ENCODE results near the gene TMA16. TPM values are rescaled to one million over a fixed set of nuclear protein-coding genes. Genes with fewer than 3 reads are reported as not detected.

Gene TMA16
- total and polyA plus RNA-seq, 2 of the 8 experiments (the other 6 are each of a cell fraction or from before 2014, with no cell fraction given), result 8.0 to 64.2 TPM

DNA sequence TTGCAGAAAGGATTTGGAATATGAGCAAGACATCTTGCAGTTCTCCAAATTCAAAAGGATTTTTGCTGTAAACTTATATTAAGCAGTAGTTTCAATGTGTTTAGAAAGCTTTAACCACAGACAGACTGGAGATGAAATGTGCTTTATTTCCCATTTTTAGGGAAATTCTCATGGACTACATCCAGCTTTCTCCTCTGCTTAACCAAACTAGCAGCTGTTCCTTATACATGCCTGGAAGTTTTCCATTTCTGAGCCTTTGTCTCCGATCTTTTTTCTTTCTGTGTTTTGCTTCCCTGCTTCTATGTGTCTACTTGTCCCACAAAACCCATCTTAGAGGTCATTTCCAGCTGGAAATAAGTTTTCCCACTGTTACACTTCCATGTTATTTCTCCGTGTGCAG, 41.6 kb downstream of the TMA16 start:
- no peak overlapping the region for H3K27ac ChIP-seq (ENCODE audit: low read depth, low read length)
- H3K4me1 ChIP-seq (replicated peaks in 1 of 4; ENCODE audit: control insufficient read depth in 3 of 4, insufficient read depth in 4 of 4, low read length in 3 of 4), result no peaks in the 10 kb centered on the region
- H3K4me2 ChIP-seq (ENCODE audit: insufficient read depth in 1 of 2, low read depth in 2 of 2, low read length in 2 of 2), result no peak overlapping the region
- H4K5ac ChIP-seq (ENCODE audit: insufficient read length, low read depth, low read length), result no peak overlapping the region
- H2BK120ac ChIP-seq (replicated peaks; ENCODE audit: low read depth, low read length), result no peak overlapping the region
- no peak for FAIRE-seq
- POLR2A ChIA-PET (ENCODE audit: partially characterized antibody), result interaction anchor here (0.6 to 1.0 kb wide), 3 partner anchors 12 to 242 kb away, joined by 3 to 4 read pairs (median 3); partner anchors contain the start of gene NPY5R
- no peak overlapping the region for H2AK5ac ChIP-seq (ENCODE audit: low read depth, low read length)
- no peaks in the 10 kb centered on the region for H4K20me1 ChIP-seq (replicated peaks in 1 of 2; ENCODE audit: control insufficient read depth in 1 of 2, insufficient read depth in 2 of 2, low read length in 2 of 2)
- no peak overlapping the region for H3K23ac ChIP-seq (ENCODE audit: insufficient read length)
- no peaks in the 10 kb centered on the region for H3K79me2 ChIP-seq (ENCODE audit: control insufficient read depth in 1 of 2, insufficient read depth in 2 of 2, low read length in 2 of 2)
- no peak overlapping the region for H2AFZ ChIP-seq (ENCODE audit: low read length)
- H3K4me3 ChIP-seq (ENCODE audit: extremely low read depth in 1 of 4, insufficient read depth in 2 of 4, low read depth in 3 of 4, low read length in 4 of 4), result no peak overlapping the region
- H3K9me3 ChIP-seq (ENCODE audit: insufficient read depth in 2 of 2, low read depth in 1 of 2, low read length in 1 of 2), result no peaks in the 10 kb centered on the region
- H3K27me3 ChIP-seq (replicated peaks in 1 of 4; ENCODE audit: control insufficient read depth in 3 of 4, extremely low read depth in 1 of 4, insufficient read depth in 3 of 4, low read length in 3 of 4), result no peaks in the 10 kb centered on the region
- no peak overlapping the region for H3K9ac ChIP-seq (replicated peaks in 1 of 4; ENCODE audit: extremely low read depth in 1 of 4, low read depth in 3 of 4, low read length in 3 of 4)
- H3K23me2 ChIP-seq (ENCODE audit: low read depth, low read length), result no peaks in the 10 kb centered on the region
- H4K8ac ChIP-seq (ENCODE audit: extremely low read depth, insufficient read depth, low read length), result no peak overlapping the region
- H3K56ac ChIP-seq (replicated peaks; ENCODE audit: insufficient read length, low read depth, low read length), result no peak overlapping the region
- H2BK15ac ChIP-seq (ENCODE audit: low read length), result no peak overlapping the region
- 94% methylated on average over 2 of the region's 2 CpGs; no CpG with 5 or more reads in 1 of the 2 experiments for WGBS, 2 experiments (ENCODE audit: extremely low coverage in 1 of 2, insufficient coverage in 1 of 2, insufficient read length in 1 of 2, insufficient replicate concordance in 2 of 2, low coverage in 1 of 2, low lambda C conversion rate in 2 of 2, missing lambda C conversion rate in 1 of 2)
- CTCF ChIA-PET (ENCODE audit: partially characterized antibody), result interaction anchor here (0.9 to 3.2 kb wide), 8 partner anchors 7 to 55 kb away, joined by 3 to 7 read pairs (median 5); no protein-coding TSS in a partner anchor
- peaks cover 0 to 10% (median 0%) of the 10 kb centered on the region in 4 experiments; a peak in 1 of 8 replicates for H3K36me3 ChIP-seq (ENCODE audit: control insufficient read depth in 2 of 4, insufficient read depth in 4 of 4, low read length in 3 of 4)
- no peaks in the 10 kb centered on the region for H3K79me1 ChIP-seq (ENCODE audit: low read depth, low read length)
- TF ChIP-seq TAF1 (IDR thresholded peaks at IDR 0.05; ENCODE audit: low read depth, low read length), result no peak
- TF ChIP-seq SIX5 (IDR thresholded peaks at IDR 0.05; ENCODE audit: low read depth, low read length), result no peak
- TF ChIP-seq YY1 (IDR thresholded peaks at IDR 0.05; ENCODE audit: low read depth, low read length), result no peak
- no peak for TF ChIP-seq SP1 (IDR thresholded peaks at IDR 0.05; ENCODE audit: low read depth, low read length)
- no peak for TF ChIP-seq RFX5 (IDR thresholded peaks at IDR 0.05; ENCODE audit: borderline replicate concordance, low read depth, low read length)
- no peak for TF ChIP-seq BCL11A (IDR thresholded peaks at IDR 0.05; ENCODE audit: low read depth in 2 of 2, low read length in 2 of 2)
- TF ChIP-seq SUZ12 (IDR thresholded peaks at IDR 0.05; ENCODE audit: low read length), result no peak
- no peak for TF ChIP-seq CEBPB (IDR thresholded peaks at IDR 0.05; ENCODE audit: low read depth, low read length)
- TF ChIP-seq CREB1 (IDR thresholded peaks at IDR 0.05), result no peak
- TF ChIP-seq EZH2 (IDR thresholded peaks at IDR 0.05; ENCODE audit: low read depth, low read length, severe bottlenecking), result no peak
- no peak overlapping the region for H2BK12ac ChIP-seq (ENCODE audit: low read depth, low read length)
- H3K14ac ChIP-seq (ENCODE audit: insufficient read length), result no peak overlapping the region
- H2BK20ac ChIP-seq (ENCODE audit: low read length), result no peak overlapping the region
- H3K18ac ChIP-seq (ENCODE audit: extremely low read depth, low read length), result no peak overlapping the region
- no peak overlapping the region for H3K4ac ChIP-seq (replicated peaks; ENCODE audit: insufficient read length, low read depth, low read length)
- H2BK5ac ChIP-seq (ENCODE audit: low read depth, low read length), result no peak overlapping the region
- no peak for DNase-seq (ENCODE audit: low read depth in 1 of 2, low spot score in 2 of 2)
- H4K91ac ChIP-seq (replicated peaks; ENCODE audit: insufficient read length, low read length), result no peak overlapping the region
